Erythroblast (primary cell): Measurements from ENCODE around the gene GPX3.

Experiments used
- GATA1 ChIP-seq: IDR thresholded peaks from 2 replicates; pipeline ENCODE4 v1.6.1; 2011; ENCODE audit warnings: low read depth, mild to moderate bottlenecking, control low read depth, low read length, moderate library complexity
- POLR2A ChIP-seq: IDR thresholded peaks from 2 replicates; pipeline ENCODE4 v1.6.1; 2011; ENCODE audit warnings: mild to moderate bottlenecking, low read length

DNA sequence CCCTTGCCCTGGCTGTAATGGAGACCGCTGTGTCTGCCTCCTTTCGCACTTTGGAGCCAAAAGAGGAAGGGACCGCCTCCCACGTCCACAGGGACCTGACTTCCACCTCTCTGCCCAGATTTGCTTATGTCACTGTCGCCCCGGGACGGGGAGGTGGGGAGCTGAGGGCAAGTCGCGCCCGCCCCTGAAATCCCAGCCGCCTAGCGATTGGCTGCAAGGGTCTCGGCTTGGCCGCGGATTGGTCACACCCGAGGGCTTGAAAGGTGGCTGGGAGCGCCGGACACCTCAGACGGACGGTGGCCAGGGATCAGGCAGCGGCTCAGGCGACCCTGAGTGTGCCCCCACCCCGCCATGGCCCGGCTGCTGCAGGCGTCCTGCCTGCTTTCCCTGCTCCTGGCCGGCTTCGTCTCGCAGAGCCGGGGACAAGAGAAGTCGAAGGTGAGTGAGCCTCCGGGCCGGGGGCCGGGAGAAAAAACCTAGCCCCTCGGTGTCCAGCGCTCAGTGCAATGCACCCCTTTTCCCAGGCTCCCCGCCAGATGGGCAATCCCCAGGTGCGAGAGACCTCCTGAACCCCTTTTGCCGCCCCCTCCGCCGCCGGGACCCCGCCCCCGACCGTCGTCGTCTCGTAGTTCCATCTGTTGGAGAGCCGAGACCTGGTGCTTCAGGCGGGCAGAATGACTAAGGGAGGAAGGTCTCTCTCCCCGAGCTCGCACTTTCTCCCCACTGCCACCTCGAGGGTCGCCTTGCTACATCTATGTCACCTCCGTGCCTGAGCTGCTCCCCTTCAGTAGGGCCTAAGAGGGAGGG, at the start of gene GPX3:
- TF ChIP-seq POLR2A (no peak), GATA1 (no peak)
